MM.1S (cell line): ENCODE measurements around the gene VPS18.

Source experiments
- EZH2 ChIP-seq: fragments of 300-600 bp; sonication (generic); optimal IDR thresholded peaks from 2 replicates; pipeline ENCODE3; 2017; ENCODE audit warnings: low read depth, mild to moderate bottlenecking, antibody characterized with exemption, low read length, mixed read lengths
- EZH2phosphoT487 ChIP-seq: fragments of 300-600 bp; sonication (generic); IDR thresholded peaks from 2 replicates; pipeline ENCODE4 v1.6.1; 2018; ENCODE audit warnings: antibody characterized with exemption, low read length
- TF ChIP-seq, protein P1 (sequence below): fragments of 300-600 bp; sonication (generic); IDR thresholded peaks from 2 replicates; pipeline ENCODE4 v1.5.1; 2016; ENCODE audit warnings: antibody characterized with exemption, low read length, mixed read lengths

DNA sequence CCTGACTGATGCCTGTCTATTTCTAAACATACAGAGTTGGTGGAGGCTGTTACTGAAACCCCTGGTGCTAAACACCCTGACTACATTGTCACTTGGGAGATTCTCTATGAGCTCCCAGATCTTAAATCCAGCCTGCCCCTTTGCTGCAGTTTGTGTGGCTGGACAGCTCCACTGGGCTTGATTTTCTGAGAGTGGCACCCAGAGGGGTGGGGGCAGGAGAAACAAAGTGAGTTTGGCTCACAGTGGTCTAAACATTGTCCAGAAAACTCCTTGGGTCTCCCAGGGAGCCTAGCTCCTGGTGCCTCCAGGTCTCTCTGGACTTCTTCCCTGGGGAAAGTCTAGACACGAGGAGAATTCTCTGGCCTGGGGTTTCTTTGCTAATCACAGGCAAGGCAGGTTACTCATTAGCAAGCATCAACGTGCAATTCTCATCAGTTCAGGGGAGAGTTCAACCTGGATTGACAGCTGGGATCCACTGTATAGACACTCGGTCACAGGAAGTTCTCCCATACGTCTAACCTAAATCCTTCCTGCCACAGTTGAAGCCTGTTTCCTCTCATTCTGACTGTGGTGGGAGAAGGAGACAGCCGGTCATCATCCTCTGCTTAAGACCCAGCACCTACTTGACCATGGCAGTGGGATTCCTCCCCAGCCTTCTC lies 27.8 kb downstream of the VPS18 start:
- no peak for TF ChIP-seq EZH2phosphoT487
- TF ChIP-seq, protein P1, sequence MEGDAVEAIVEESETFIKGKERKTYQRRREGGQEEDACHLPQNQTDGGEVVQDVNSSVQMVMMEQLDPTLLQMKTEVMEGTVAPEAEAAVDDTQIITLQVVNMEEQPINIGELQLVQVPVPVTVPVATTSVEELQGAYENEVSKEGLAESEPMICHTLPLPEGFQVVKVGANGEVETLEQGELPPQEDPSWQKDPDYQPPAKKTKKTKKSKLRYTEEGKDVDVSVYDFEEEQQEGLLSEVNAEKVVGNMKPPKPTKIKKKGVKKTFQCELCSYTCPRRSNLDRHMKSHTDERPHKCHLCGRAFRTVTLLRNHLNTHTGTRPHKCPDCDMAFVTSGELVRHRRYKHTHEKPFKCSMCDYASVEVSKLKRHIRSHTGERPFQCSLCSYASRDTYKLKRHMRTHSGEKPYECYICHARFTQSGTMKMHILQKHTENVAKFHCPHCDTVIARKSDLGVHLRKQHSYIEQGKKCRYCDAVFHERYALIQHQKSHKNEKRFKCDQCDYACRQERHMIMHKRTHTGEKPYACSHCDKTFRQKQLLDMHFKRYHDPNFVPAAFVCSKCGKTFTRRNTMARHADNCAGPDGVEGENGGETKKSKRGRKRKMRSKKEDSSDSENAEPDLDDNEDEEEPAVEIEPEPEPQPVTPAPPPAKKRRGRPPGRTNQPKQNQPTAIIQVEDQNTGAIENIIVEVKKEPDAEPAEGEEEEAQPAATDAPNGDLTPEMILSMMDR = no peak
- no peak for TF ChIP-seq EZH2
